GM23338 (cell line): ENCODE data around the gene GSTM1. TPM values are rescaled to one million over a fixed set of nuclear protein-coding genes. Genes with fewer than 3 reads are reported as not detected.

ENCODE experiments used
- ATAC-seq: fragments of 200-7000 bp; cut with Tn5 transposase; 3 replicates; pipeline ENCODE4 v1.9.1; 2020
- DNase-seq: peaks from one replicate; pipeline ENCODE4 v3.0.0-alpha.2; 2015; ENCODE audit warnings: low spot score
- H2AFZ ChIP-seq: fragments of 200-600 bp; sonication (generic); 2 replicates; pipeline ENCODE4 v1.8.0; 2016; ENCODE audit warnings: antibody characterized with exemption, mild to moderate bottlenecking, moderate library complexity
- H3F3A ChIP-seq: fragments of 200-600 bp; sonication (generic); replicated peaks from 2 replicates; pipeline ENCODE4 v1.8.0; 2017; ENCODE audit warnings: antibody characterized with exemption, mixed run types, low read depth
- H3K27ac ChIP-seq: fragments of 200-600 bp; sonication (generic); 2 replicates; pipeline ENCODE4 v1.6.1; 2016; ENCODE audit warnings: low read depth
- H3K27me3 ChIP-seq: fragments of 200-600 bp; sonication (generic); 2 replicates; pipeline ENCODE4 v1.8.0; 2016; ENCODE audit warnings: mild to moderate bottlenecking, mixed run types, moderate library complexity; ENCODE audit not compliant: insufficient read depth
- H3K36me3 ChIP-seq: fragments of 200-600 bp; sonication (generic); 2 replicates; pipeline ENCODE4 v1.8.0; 2016; ENCODE audit warnings: mild to moderate bottlenecking; ENCODE audit not compliant: insufficient read depth
- H3K4me1 ChIP-seq: fragments of 200-600 bp; sonication (generic); 2 replicates; pipeline ENCODE4 v1.8.0; 2016; ENCODE audit warnings: mild to moderate bottlenecking, moderate library complexity; ENCODE audit not compliant: insufficient read depth
- H3K4me2 ChIP-seq: fragments of 200-600 bp; sonication (generic); 2 replicates; pipeline ENCODE4 v1.7.1; 2017; ENCODE audit warnings: mixed run types
- H3K4me3 ChIP-seq: fragments of 200-600 bp; sonication (generic); 2 replicates; pipeline ENCODE4 v1.6.1; 2016; ENCODE audit warnings: mixed run types
- H3K79me2 ChIP-seq: fragments of 200-600 bp; sonication (generic); replicated peaks from 2 replicates; pipeline ENCODE4 v1.8.0; 2017; ENCODE audit warnings: mild to moderate bottlenecking; ENCODE audit not compliant: insufficient read depth
- H3K9me2 ChIP-seq: fragments of 200-600 bp; sonication (generic); 2 replicates; pipeline ENCODE4 v1.8.0; 2017; ENCODE audit not compliant: insufficient read depth
- H4K20me1 ChIP-seq: fragments of 200-600 bp; sonication (generic); replicated peaks from 2 replicates; pipeline ENCODE4 v1.8.0; 2017; ENCODE audit warnings: mild to moderate bottlenecking; ENCODE audit not compliant: insufficient read depth
- H3K27ac Mint-ChIP-seq: 2 replicates; pipeline ENCODE4 v1.8.0; 2020; ENCODE audit warnings: inconsistent platforms, mild to moderate bottlenecking, moderate library complexity, mixed read lengths
- H3K27me3 Mint-ChIP-seq: 3 replicates; pipeline ENCODE4 v1.8.0; 2022; ENCODE audit warnings: low read depth, mild to moderate bottlenecking, moderate library complexity, mixed read lengths, inconsistent platforms; ENCODE audit not compliant: insufficient read depth, poor library complexity
- H3K36me3 Mint-ChIP-seq: 3 replicates; pipeline ENCODE4 v1.8.0; 2021; ENCODE audit warnings: low read depth, mild to moderate bottlenecking, inconsistent platforms, moderate library complexity, mixed read lengths
- H3K4me1 Mint-ChIP-seq: 3 replicates; pipeline ENCODE4 v1.8.0; 2020; ENCODE audit warnings: mild to moderate bottlenecking, inconsistent platforms, mixed read lengths
- H3K4me3 Mint-ChIP-seq: 3 replicates; pipeline ENCODE4 v1.8.0; 2021; ENCODE audit warnings: moderate library complexity, mild to moderate bottlenecking, inconsistent platforms, mixed read lengths
- H3K9me3 Mint-ChIP-seq: 3 replicates; pipeline ENCODE4 v1.8.0; 2020; ENCODE audit warnings: moderate library complexity, mild to moderate bottlenecking, inconsistent platforms, mixed read lengths
- CREB1 ChIP-seq: fragments of 250-450 bp; sonication (Bioruptor Pico); IDR thresholded peaks from 2 replicates; pipeline ENCODE4 v1.5.0; 2020; ENCODE audit warnings: low read depth, mild to moderate bottlenecking, moderate library complexity
- JUNB ChIP-seq: IDR thresholded peaks from one replicate; pipeline ENCODE4 v1.6.1; 2016; ENCODE audit warnings: antibody characterized with exemption; ENCODE audit not compliant: unreplicated experiment
- NANOG ChIP-seq: IDR thresholded peaks from 2 replicates; pipeline ENCODE4 v1.6.1; 2016; ENCODE audit warnings: antibody characterized with exemption, borderline replicate concordance
- POLR2AphosphoS5 ChIP-seq: IDR thresholded peaks from 2 replicates; pipeline ENCODE4 v1.6.1; 2016; ENCODE audit warnings: antibody characterized with exemption, low read depth
- REST ChIP-seq: IDR thresholded peaks from one replicate; pipeline ENCODE4 v1.6.1; 2018; ENCODE audit warnings: antibody characterized with exemption; ENCODE audit not compliant: unreplicated experiment
- ZNF114 ChIP-seq: fragments of 250-450 bp; sonication (Bioruptor Pico); IDR thresholded peaks from 2 replicates; pipeline ENCODE4 v1.5.0; 2020; ENCODE audit warnings: mild to moderate bottlenecking, moderate library complexity
- ZNF331 ChIP-seq: fragments of 250-450 bp; sonication (Bioruptor Pico); IDR thresholded peaks from 2 replicates; pipeline ENCODE4 v1.5.0; 2020; ENCODE audit warnings: low read depth, mild to moderate bottlenecking, moderate library complexity
- polyA plus RNA-seq: library from polyadenylated mRNA; unstranded; fragments of >200 nt; fragmentation: Nextera tagmentation; extraction: Ambion mirVana; gene quantifications from 2 replicates; pipeline ENCODE4 v1.2.1, GENCODE V29; 2016
- total RNA-seq: library from RNA; depleted of rRNA; stranded (reverse); fragments of >200 nt; shearing (Covaris generic); gene quantifications from 2 replicates; pipeline ENCODE4 v1.2.3, GENCODE V29; 2014
- TF ChIP-seq, protein P1 (sequence below): IDR thresholded peaks from 2 replicates; pipeline ENCODE4 v1.6.1; 2016; ENCODE audit warnings: antibody characterized with exemption
- TF ChIP-seq, protein P2 (sequence below): fragments of 250-450 bp; sonication (Bioruptor Pico); IDR thresholded peaks from 2 replicates; pipeline ENCODE4 v1.5.0; 2020; ENCODE audit warnings: mild to moderate bottlenecking, moderate library complexity

GSTM1 gene
- total and polyA plus RNA-seq, 2 experiments from 2014 or later, result not detected

DNA sequence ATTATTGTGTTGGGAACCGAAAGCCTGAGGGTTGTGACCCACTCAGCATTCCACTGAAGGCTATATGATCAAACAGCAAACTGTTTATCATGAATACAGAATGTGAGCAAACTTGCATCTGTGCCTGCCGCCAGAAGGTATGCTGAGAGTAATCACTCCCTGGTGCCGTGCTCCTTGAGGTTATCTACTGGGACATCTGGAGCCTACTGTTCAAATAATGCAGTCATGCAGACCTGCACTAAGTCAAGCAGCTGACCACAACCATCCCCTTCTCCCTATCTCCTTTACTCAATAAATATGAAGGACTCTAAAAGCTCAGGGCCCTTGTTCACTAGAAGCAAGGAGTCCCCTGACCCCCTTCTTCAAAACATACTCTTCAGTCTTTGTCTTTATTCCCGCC lies 37.9 kb downstream of the GSTM1 start (continued):
- no peak for TF ChIP-seq ZNF331 (CRISPR knock-in tag)
- TF ChIP-seq ZNF114, result no peak

- H3K36me3 ChIP-seq, result peaks cover 3% of the 10 kb centered on the region; the same call in 1 of the 2 replicates
- H2AFZ ChIP-seq, result no peak overlapping the region
- no peak overlapping the region for H3K4me3 ChIP-seq
- no peaks in the 10 kb centered on the region for H3K27me3 Mint-ChIP-seq
- H3K27ac Mint-ChIP-seq, result no peak overlapping the region
- H3K27ac ChIP-seq, result no peak overlapping the region
- H4K20me1 ChIP-seq, result no peaks in the 10 kb centered on the region
- ATAC-seq (no peak), DNase-seq (no peak)
- peaks cover 12% of the 10 kb centered on the region for H3K4me1 Mint-ChIP-seq
- no peaks in the 10 kb centered on the region for H3K79me2 ChIP-seq
- no peaks in the 10 kb centered on the region for H3K27me3 ChIP-seq
- H3K36me3 Mint-ChIP-seq, result peaks cover 12% of the 10 kb centered on the region
- peaks cover 19% of the 10 kb centered on the region for H3K9me3 Mint-ChIP-seq
- no peaks in the 10 kb centered on the region for H3F3A ChIP-seq
- TF ChIP-seq, protein P1, sequence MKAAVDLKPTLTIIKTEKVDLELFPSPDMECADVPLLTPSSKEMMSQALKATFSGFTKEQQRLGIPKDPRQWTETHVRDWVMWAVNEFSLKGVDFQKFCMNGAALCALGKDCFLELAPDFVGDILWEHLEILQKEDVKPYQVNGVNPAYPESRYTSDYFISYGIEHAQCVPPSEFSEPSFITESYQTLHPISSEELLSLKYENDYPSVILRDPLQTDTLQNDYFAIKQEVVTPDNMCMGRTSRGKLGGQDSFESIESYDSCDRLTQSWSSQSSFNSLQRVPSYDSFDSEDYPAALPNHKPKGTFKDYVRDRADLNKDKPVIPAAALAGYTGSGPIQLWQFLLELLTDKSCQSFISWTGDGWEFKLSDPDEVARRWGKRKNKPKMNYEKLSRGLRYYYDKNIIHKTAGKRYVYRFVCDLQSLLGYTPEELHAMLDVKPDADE, result no peak
- TF ChIP-seq CREB1 (no peak), ZNF114 (no peak), JUNB (no peak), POLR2AphosphoS5 (no peak), NANOG (no peak), REST (no peak)
- TF ChIP-seq, protein P2, sequence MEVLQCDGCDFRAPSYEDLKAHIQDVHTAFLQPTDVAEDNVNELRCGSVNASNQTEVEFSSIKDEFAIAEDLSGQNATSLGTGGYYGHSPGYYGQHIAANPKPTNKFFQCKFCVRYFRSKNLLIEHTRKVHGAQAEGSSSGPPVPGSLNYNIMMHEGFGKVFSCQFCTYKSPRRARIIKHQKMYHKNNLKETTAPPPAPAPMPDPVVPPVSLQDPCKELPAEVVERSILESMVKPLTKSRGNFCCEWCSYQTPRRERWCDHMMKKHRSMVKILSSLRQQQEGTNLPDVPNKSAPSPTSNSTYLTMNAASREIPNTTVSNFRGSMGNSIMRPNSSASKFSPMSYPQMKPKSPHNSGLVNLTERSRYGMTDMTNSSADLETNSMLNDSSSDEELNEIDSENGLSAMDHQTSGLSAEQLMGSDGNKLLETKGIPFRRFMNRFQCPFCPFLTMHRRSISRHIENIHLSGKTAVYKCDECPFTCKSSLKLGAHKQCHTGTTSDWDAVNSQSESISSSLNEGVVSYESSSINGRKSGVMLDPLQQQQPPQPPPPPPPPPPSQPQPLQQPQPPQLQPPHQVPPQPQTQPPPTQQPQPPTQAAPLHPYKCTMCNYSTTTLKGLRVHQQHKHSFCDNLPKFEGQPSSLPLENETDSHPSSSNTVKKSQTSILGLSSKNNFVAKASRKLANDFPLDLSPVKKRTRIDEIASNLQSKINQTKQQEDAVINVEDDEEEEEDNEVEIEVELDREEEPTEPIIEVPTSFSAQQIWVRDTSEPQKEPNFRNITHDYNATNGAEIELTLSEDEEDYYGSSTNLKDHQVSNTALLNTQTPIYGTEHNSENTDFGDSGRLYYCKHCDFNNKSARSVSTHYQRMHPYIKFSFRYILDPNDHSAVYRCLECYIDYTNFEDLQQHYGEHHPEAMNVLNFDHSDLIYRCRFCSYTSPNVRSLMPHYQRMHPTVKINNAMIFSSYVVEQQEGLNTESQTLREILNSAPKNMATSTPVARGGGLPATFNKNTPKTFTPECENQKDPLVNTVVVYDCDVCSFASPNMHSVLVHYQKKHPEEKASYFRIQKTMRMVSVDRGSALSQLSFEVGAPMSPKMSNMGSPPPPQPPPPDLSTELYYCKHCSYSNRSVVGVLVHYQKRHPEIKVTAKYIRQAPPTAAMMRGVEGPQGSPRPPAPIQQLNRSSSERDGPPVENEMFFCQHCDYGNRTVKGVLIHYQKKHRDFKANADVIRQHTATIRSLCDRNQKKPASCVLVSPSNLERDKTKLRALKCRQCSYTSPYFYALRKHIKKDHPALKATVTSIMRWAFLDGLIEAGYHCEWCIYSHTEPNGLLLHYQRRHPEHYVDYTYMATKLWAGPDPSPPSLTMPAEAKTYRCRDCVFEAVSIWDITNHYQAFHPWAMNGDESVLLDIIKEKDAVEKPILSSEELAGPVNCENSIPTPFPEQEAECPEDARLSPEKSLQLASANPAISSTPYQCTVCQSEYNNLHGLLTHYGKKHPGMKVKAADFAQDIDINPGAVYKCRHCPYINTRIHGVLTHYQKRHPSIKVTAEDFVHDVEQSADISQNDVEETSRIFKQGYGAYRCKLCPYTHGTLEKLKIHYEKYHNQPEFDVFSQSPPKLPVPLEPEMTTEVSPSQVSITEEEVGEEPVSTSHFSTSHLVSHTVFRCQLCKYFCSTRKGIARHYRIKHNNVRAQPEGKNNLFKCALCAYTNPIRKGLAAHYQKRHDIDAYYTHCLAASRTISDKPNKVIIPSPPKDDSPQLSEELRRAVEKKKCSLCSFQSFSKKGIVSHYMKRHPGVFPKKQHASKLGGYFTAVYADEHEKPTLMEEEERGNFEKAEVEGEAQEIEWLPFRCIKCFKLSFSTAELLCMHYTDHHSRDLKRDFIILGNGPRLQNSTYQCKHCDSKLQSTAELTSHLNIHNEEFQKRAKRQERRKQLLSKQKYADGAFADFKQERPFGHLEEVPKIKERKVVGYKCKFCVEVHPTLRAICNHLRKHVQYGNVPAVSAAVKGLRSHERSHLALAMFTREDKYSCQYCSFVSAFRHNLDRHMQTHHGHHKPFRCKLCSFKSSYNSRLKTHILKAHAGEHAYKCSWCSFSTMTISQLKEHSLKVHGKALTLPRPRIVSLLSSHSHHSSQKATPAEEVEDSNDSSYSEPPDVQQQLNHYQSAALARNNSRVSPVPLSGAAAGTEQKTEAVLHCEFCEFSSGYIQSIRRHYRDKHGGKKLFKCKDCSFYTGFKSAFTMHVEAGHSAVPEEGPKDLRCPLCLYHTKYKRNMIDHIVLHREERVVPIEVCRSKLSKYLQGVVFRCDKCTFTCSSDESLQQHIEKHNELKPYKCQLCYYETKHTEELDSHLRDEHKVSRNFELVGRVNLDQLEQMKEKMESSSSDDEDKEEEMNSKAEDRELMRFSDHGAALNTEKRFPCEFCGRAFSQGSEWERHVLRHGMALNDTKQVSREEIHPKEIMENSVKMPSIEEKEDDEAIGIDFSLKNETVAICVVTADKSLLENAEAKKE (CRISPR knock-in tag), result no peak
- H3K4me1 ChIP-seq, result peaks cover 12% of the 10 kb centered on the region; the same call in 1 of the 2 replicates
- no peak overlapping the region for H3K4me3 Mint-ChIP-seq
- no peaks in the 10 kb centered on the region for H3K9me2 ChIP-seq
- no peak overlapping the region for H3K4me2 ChIP-seq
Observed at GRCh38 chr1:109726007-109726406, 38.4 kb downstream of the GSTM1 start.
